Heart right ventricle (tissue), 16 donors: Measurements from ENCODE around the gene PIP4K2B. TPM values are rescaled to one million over a fixed set of nuclear protein-coding genes. Genes with fewer than 3 reads are reported as not detected.
A peak's percentile ranks its signal among the peaks of the same experiment; 100 is the strongest.

Experiments
- ATAC-seq, 8 donors: fragments of 200-7000 bp; cut with Tn5 transposase; one replicate each; pipeline ENCODE4 v1.9.1; 2020; ENCODE audit warnings: mild to moderate bottlenecking in 8 of 8, moderate library complexity in 8 of 8, moderate number of reproducible peaks in 1 of 8
- DNase-seq, 2 donors: peaks; one replicate each; pipeline ENCODE4 v3.0.0-alpha.2; 2020
- H3K27ac ChIP-seq, 10 donors: fragments of 200-600 bp; sonication (generic) in 2 of 10; one replicate each; pipeline versions ENCODE4 v1.5.0 to v1.8.0; 2020 to 2022; ENCODE audit warnings: mild to moderate bottlenecking in 3 of 10
- H3K27me3 ChIP-seq, 7 donors: fragments of 200-600 bp; one replicate each; pipeline ENCODE4 v1.8.0; 2021 to 2022; ENCODE audit warnings: mild to moderate bottlenecking in 2 of 7
- H3K36me3 ChIP-seq, 9 donors: fragments of 200-600 bp; sonication (generic) in 1 of 9; one replicate each; pipeline versions ENCODE4 v1.5.0 to v1.8.0; 2020 to 2022; ENCODE audit warnings: mild to moderate bottlenecking in 2 of 9
- H3K4me1 ChIP-seq, 9 donors: fragments of 200-600 bp; sonication (generic) in 1 of 9; one replicate each; pipeline versions ENCODE4 v1.5.0 to v1.8.0; 2020 to 2022; ENCODE audit warnings: mild to moderate bottlenecking in 4 of 9
- H3K4me3 ChIP-seq, 10 donors: fragments of 200-600 bp; sonication (generic) in 2 of 10; one replicate each; pipeline versions ENCODE4 v1.5.0 to v1.8.0; 2020 to 2022; ENCODE audit warnings: mild to moderate bottlenecking in 7 of 10, moderate library complexity in 2 of 10
- H3K9me3 ChIP-seq, 11 donors: fragments of 200-600 bp in 10 of 11; sonication (generic) in 2 of 11; one replicate each; pipeline versions ENCODE4 v1.5.0 to v1.8.0; 2013 to 2022; ENCODE audit warnings: mild to moderate bottlenecking in 2 of 11, control low read depth in 1 of 11, moderate library complexity in 1 of 11
- CTCF ChIP-seq, 9 donors: fragments of 200-600 bp; sonication (generic) in 2 of 9; IDR thresholded peaks; one replicate each; pipeline versions ENCODE4 v1.5.0 to v1.8.0; 2021 to 2022; ENCODE audit warnings: antibody characterized with exemption in 9 of 9, mild to moderate bottlenecking in 5 of 9, moderate library complexity in 1 of 9
- WGBS, 2 donors: extraction: QIAGEN DNeasy Blood & Tissue Kit; methylation state at CpG; one replicate each; pipeline ENCODE4 v1.1.7; 2013; ENCODE audit warnings: inconsistent platforms in 1 of 2; 5-methylcytosine and 5-hydroxymethylcytosine counted together
- intact Hi-C, 10 donors: fragments of 100-400 bp; cut with DNase I; formaldehyde crosslinking; loops; one replicate each; pipeline versions ENCODE4 v1.11.1 to v1.14.2; 2022
- long read RNA-seq, 3 donors: library from polyadenylated mRNA; unstranded; transcript quantifications; one replicate each; pipeline ENCODE4 v2.0.0, GENCODE V29; 2020 to 2021
- polyA plus RNA-seq, 2 donors: library from polyadenylated mRNA; stranded (reverse); fragments of 200-250 nt; gene quantifications; one replicate each; pipeline ENCODE4 v1.2.3, GENCODE V29; 2013
- total RNA-seq, 10 donors: library from RNA; stranded (reverse); fragmentation: NEBNext Ultra II Directional in 3 of 10; extraction: Animal tissue kit (Norgen Biotek cat#: 25700) in 3 of 10; gene quantifications; one replicate each; pipeline versions ENCODE4 v1.2.1 to v1.2.4, GENCODE V29; 2021 to 2023
- donor health status: Arrhythmogenic right ventricular cardiomyopathy.
- donor health status: ischemic (EF 13 %, LVEDD 7.1; RV severe dilation, severe dysfunction).
- donor health status: healthy with polysubstance abuse.
- donor health status: DM: no; HTN: yes; CAD: no.
- donor health status: DM: no; HTN: no; CAD: no.
- donor health status: ischemic (EF 25% LVEDD 6.9; RV normal size, moderate dysfunction).
- donor health status: ischemic (EF 25% LVEDD 5.7; RV mildly dilated, moderate dysfunction).
- donor health status: healthy.
- donor health status: DM: yes; HTN: yes; CAD: no.
- donor health status: Ischemic cardiomyopathy.
- donor health status: ischemic (EF 35%, LVEDD 5.7; RV mildly dilated, moderate dysfunction).
- donor health status: nonischemic (EF 11% LVEDD 7.7; RV severe dilation, severe dysfunction).
- donor health status: DM: yes; HTN: yes; CAD: no.
- donor health status: PGD.
- donor health status: ischemic (EF 29% LVEDD 5.4; RV normal size, mild dysfunction).
- donor health status: nonischemic (EF 23%, LVEDD 6.1; RV moderate dilation, normal function).

Gene PIP4K2B
- 10 to 100 TPM; 37.9 to 51.9 (median 47.5) TPM for total RNA-seq
- polyA plus RNA-seq, result 10 to 100 TPM; 15.3 to 20.3 TPM
- long read RNA-seq, donor 1, full-length matches to known transcripts, result 7 of 33 reads
- long read RNA-seq, donor 1, partial matches to known transcripts, result 2 of 33 reads
- long read RNA-seq, donor 1, other reads (novel, unspliced or antisense), result 24 of 33 reads
- long read RNA-seq, donor 2, full-length matches to known transcripts, result 8 of 34 reads
- long read RNA-seq, donor 2, partial matches to known transcripts, result 0 of 34 reads
- long read RNA-seq, donor 2, other reads (novel, unspliced or antisense), result 26 of 34 reads
- long read RNA-seq, donor 3, full-length matches to known transcripts, result 10 of 49 reads
- long read RNA-seq, donor 3, partial matches to known transcripts, result 3 of 49 reads
- long read RNA-seq, donor 3, other reads (novel, unspliced or antisense), result 36 of 49 reads

- Histone ChIP-seq H3K36me3 (peaks cover 0 to 58% (median 19%) of the 10 kb centered on the region in 9 donors), H3K9me3 (peaks cover 0 to 6% (median 0%) of the 10 kb centered on the region in 11 donors), H3K4me1 (peaks cover 7 to 42% (median 34%) of the 10 kb centered on the region in 9 donors), H3K27ac (peak within 1 kb of the TSS; percentile 98 to 100 (median 100)), H3K4me3 (peak within 1 kb of the TSS; percentile 76 to 99 (median 94)), H3K27me3 (no peaks in the 10 kb centered on the region)
- 0 to 1% methylated on average over 45 to 72 of the region's 76 CpGs for WGBS, 2 donors
- peak; percentile 95 to 98 (median 95) for ATAC-seq
- no peak for TF ChIP-seq CTCF (IDR thresholded peaks at IDR 0.05)
- peak; percentile 95 to 97 for DNase-seq
- intact Hi-C loops, result loop anchor here in 4 of 10 donors (2.0 to 5.0 kb wide), 3 partner anchors 25 to 47 kb away; partner anchors contain the start of genes PSMB3 (in 3 of the 4) and CWC25 (in 1 of the 4)
These were observed at the start of gene PIP4K2B for GRCh38 chr17:38799501-38800236. TSS of gene PIP4K2B (minus strand) at chr17:38799556. CDS start at chr17:38799424, 132 bp downstream.

GRCh38 chr17:38848557-38848891 lies 49.2 kb upstream of the PIP4K2B start:
- Histone ChIP-seq H3K9me3 (no peaks in the 10 kb centered on the region), H3K27me3 (no peaks in the 10 kb centered on the region), H3K36me3 (peaks cover 0 to 68% (median 49%) of the 10 kb centered on the region in 9 donors), H3K4me1 (peaks cover 12 to 30% (median 26%) of the 10 kb centered on the region in 9 donors), H3K4me3 (no peak overlapping the region), H3K27ac (no peak overlapping the region)
- WGBS, 2 donors, result 100% methylated on average over 1 of the region's 1 CpG
- no peak for ATAC-seq
- intact Hi-C loops, result no loop called here
- no peak for TF ChIP-seq CTCF (IDR thresholded peaks at IDR 0.05)
- DNase-seq, result no peak

- ATAC-seq, result no peak
- no peak for DNase-seq
- H3K27ac ChIP-seq, result no peak overlapping the region
These were observed 45.0 kb upstream of the PIP4K2B start for GRCh38 chr17:38844261-38844757.

More at GRCh38 chr17:38844261-38844757, 45.0 kb upstream of the PIP4K2B start:
- Histone ChIP-seq H3K4me3 (no peak overlapping the region), H3K36me3 (peaks cover 0 to 33% (median 18%) of the 10 kb centered on the region in 9 donors), H3K27me3 (no peaks in the 10 kb centered on the region), H3K4me1 (no peaks in the 10 kb centered on the region), H3K9me3 (no peaks in the 10 kb centered on the region)
- TF ChIP-seq CTCF (IDR thresholded peaks at IDR 0.05), result no peak
- intact Hi-C loops, result no loop called here
- WGBS, 2 donors, result 77 to 80% methylated on average over 13 of the region's 13 CpGs
